Measurements from ENCODE around the gene CYP46A1. TPM values are rescaled to one million over a fixed set of nuclear protein-coding genes. Genes with fewer than 3 reads are reported as not detected.

The CYP46A1 gene
- total and polyA plus RNA-seq, 7 experiments from 2014 or later: 0.02 to 0.34 (median 0.23) TPM; not detected in 1

- H3K27me3 ChIP-seq (ENCODE audit: control insufficient read depth in 2 of 2, insufficient read depth in 2 of 2, low read length in 2 of 2): no peaks in the 10 kb centered on the region
- peaks cover 0 to 15% (median 9%) of the 10 kb centered on the region in 5 donors for H3K27me3 Mint-ChIP-seq
These were observed 37.1 kb downstream of the CYP46A1 start for GRCh38 chr14:99720941-99721791.

GRCh38 chr14:99721792-99722516, 37.9 kb downstream of the CYP46A1 start:
- H3K9me3 Mint-ChIP-seq: no peaks in the 10 kb centered on the region
- no peaks in the 10 kb centered on the region for H3K4me1 ChIP-seq (ENCODE audit: control insufficient read depth in 2 of 2, insufficient read depth in 2 of 2, low read length in 2 of 2)
- H3K36me3 Mint-ChIP-seq: no peaks in the 10 kb centered on the region
- peaks cover 0 to 16% (median 12%) of the 10 kb centered on the region in 5 donors for H3K27me3 Mint-ChIP-seq
- ATAC-seq: no peak
- POLR2A ChIA-PET: no interaction called here
- H3K36me3 ChIP-seq (ENCODE audit: control insufficient read depth in 2 of 3, insufficient read depth in 3 of 3, low read length in 3 of 3): no peaks in the 10 kb centered on the region
- H3K9me3 ChIP-seq (ENCODE audit: control insufficient read depth in 2 of 3, low read length in 3 of 3): no peaks in the 10 kb centered on the region
- H3K27ac ChIP-seq (ENCODE audit: low read depth, low read length): no peak overlapping the region
- H3K27me3 ChIP-seq (ENCODE audit: control insufficient read depth in 2 of 2, insufficient read depth in 2 of 2, low read length in 2 of 2): no peaks in the 10 kb centered on the region
- H3K4me1 Mint-ChIP-seq: peaks cover 0 to 3% (median 0%) of the 10 kb centered on the region in 7 donors
- H3K27ac Mint-ChIP-seq: no peak overlapping the region
- DNase-seq: peak in 1 of 9 donors; percentile 4
- CTCF ChIA-PET: no interaction called here
- H3K4me3 Mint-ChIP-seq: no peak overlapping the region
- intact Hi-C loops (cut with micrococcal nuclease): no loop called here
- H3K4me3 ChIP-seq (ENCODE audit: low read length): no peak overlapping the region

More at GRCh38 chr14:99720941-99721791, 37.1 kb downstream of the CYP46A1 start:
- ChIA-PET POLR2A (no interaction called here), CTCF (no interaction called here)
- H3K4me3 ChIP-seq (ENCODE audit: low read length): no peak overlapping the region
- no peak overlapping the region for H3K27ac Mint-ChIP-seq
- H3K27ac ChIP-seq (ENCODE audit: low read depth, low read length): no peak overlapping the region
- H3K9me3 Mint-ChIP-seq: peaks cover 0 to 2% (median 0%) of the 10 kb centered on the region in 11 donors
- no peaks in the 10 kb centered on the region for H3K9me3 ChIP-seq (ENCODE audit: control insufficient read depth in 2 of 3, low read length in 3 of 3)
- intact Hi-C loops (cut with micrococcal nuclease): no loop called here
- H3K4me1 ChIP-seq (ENCODE audit: control insufficient read depth in 2 of 2, insufficient read depth in 2 of 2, low read length in 2 of 2): no peaks in the 10 kb centered on the region
- H3K4me3 Mint-ChIP-seq: no peak overlapping the region
- no peaks in the 10 kb centered on the region for H3K36me3 ChIP-seq (ENCODE audit: control insufficient read depth in 2 of 3, insufficient read depth in 3 of 3, low read length in 3 of 3)
- peak in 1 of 9 donors; percentile 3 for DNase-seq
- H3K36me3 Mint-ChIP-seq: no peaks in the 10 kb centered on the region
- no peak for ATAC-seq
- H3K4me1 Mint-ChIP-seq: no peaks in the 10 kb centered on the region

- Mint-ChIP-seq H3K4me3 (no peak overlapping the region), H3K27ac (no peak overlapping the region), H3K27me3 (peaks cover 0 to 18% (median 14%) of the 10 kb centered on the region in 5 donors)
These were observed 38.6 kb downstream of the CYP46A1 start for GRCh38 chr14:99722741-99723140.

GRCh38 chr14:99724196-99724891, 40.2 kb downstream of the CYP46A1 start:
- Mint-ChIP-seq H3K4me3 (no peak overlapping the region), H3K36me3 (no peaks in the 10 kb centered on the region), H3K9me3 (no peaks in the 10 kb centered on the region), H3K27ac (no peak overlapping the region), H3K4me1 (peaks cover 0 to 6% (median 0%) of the 10 kb centered on the region in 7 donors), H3K27me3 (peaks cover 2 to 29% (median 14%) of the 10 kb centered on the region in 5 donors)
- H3K4me3 ChIP-seq (ENCODE audit: low read length): no peak overlapping the region
- CTCF ChIA-PET: no interaction called here
- ATAC-seq (no peak), DNase-seq (peak in 1 of 9 donors; percentile 17)
- no peak overlapping the region for H3K27ac ChIP-seq (ENCODE audit: low read depth, low read length)
- no peaks in the 10 kb centered on the region for H3K36me3 ChIP-seq (ENCODE audit: control insufficient read depth in 2 of 3, insufficient read depth in 3 of 3, low read length in 3 of 3)
- intact Hi-C loops (cut with micrococcal nuclease): no loop called here
- no peaks in the 10 kb centered on the region for H3K27me3 ChIP-seq (ENCODE audit: control insufficient read depth in 2 of 2, insufficient read depth in 2 of 2, low read length in 2 of 2)
- no peaks in the 10 kb centered on the region for H3K9me3 ChIP-seq (ENCODE audit: control insufficient read depth in 2 of 3, low read length in 3 of 3)
- H3K4me1 ChIP-seq (ENCODE audit: control insufficient read depth in 2 of 2, insufficient read depth in 2 of 2, low read length in 2 of 2): no peaks in the 10 kb centered on the region
- POLR2A ChIA-PET: no interaction called here

More at GRCh38 chr14:99722741-99723140, 38.6 kb downstream of the CYP46A1 start:
- Histone ChIP-seq H3K9me3 (ENCODE audit: control insufficient read depth in 2 of 3, low read length in 3 of 3) (no peaks in the 10 kb centered on the region), H3K4me1 (ENCODE audit: control insufficient read depth in 2 of 2, insufficient read depth in 2 of 2, low read length in 2 of 2) (no peaks in the 10 kb centered on the region), H3K27me3 (ENCODE audit: control insufficient read depth in 2 of 2, insufficient read depth in 2 of 2, low read length in 2 of 2) (no peaks in the 10 kb centered on the region), H3K36me3 (ENCODE audit: control insufficient read depth in 2 of 3, insufficient read depth in 3 of 3, low read length in 3 of 3) (no peaks in the 10 kb centered on the region), H3K27ac (ENCODE audit: low read depth, low read length) (no peak overlapping the region), H3K4me3 (ENCODE audit: low read length) (no peak overlapping the region)
- ChIA-PET POLR2A (no interaction called here), CTCF (no interaction called here)
- Mint-ChIP-seq H3K9me3 (no peaks in the 10 kb centered on the region), H3K36me3 (no peaks in the 10 kb centered on the region), H3K4me1 (peaks cover 0 to 6% (median 0%) of the 10 kb centered on the region in 7 donors)
- ATAC-seq (no peak), DNase-seq (peak in 1 of 9 donors; percentile 3)
- intact Hi-C loops (cut with micrococcal nuclease): no loop called here

- ChIA-PET POLR2A (no interaction called here), CTCF (no interaction called here)
- Histone ChIP-seq H3K27me3 (ENCODE audit: control insufficient read depth in 2 of 2, insufficient read depth in 2 of 2, low read length in 2 of 2) (no peaks in the 10 kb centered on the region), H3K9me3 (ENCODE audit: control insufficient read depth in 2 of 3, low read length in 3 of 3) (no peaks in the 10 kb centered on the region), H3K4me3 (ENCODE audit: low read length) (no peak overlapping the region), H3K36me3 (ENCODE audit: control insufficient read depth in 2 of 3, insufficient read depth in 3 of 3, low read length in 3 of 3) (no peaks in the 10 kb centered on the region), H3K4me1 (ENCODE audit: control insufficient read depth in 2 of 2, insufficient read depth in 2 of 2, low read length in 2 of 2) (no peaks in the 10 kb centered on the region), H3K27ac (ENCODE audit: low read depth, low read length) (no peak overlapping the region)
- H3K4me3 Mint-ChIP-seq: no peak overlapping the region
- H3K9me3 Mint-ChIP-seq: no peaks in the 10 kb centered on the region
- H3K4me1 Mint-ChIP-seq: peaks cover 0 to 6% (median 0%) of the 10 kb centered on the region in 7 donors
- peak in 1 of 9 donors; percentile 14 for DNase-seq
- intact Hi-C loops (cut with micrococcal nuclease): no loop called here
- no peak overlapping the region for H3K27ac Mint-ChIP-seq
- H3K27me3 Mint-ChIP-seq: peaks cover 2 to 34% (median 14%) of the 10 kb centered on the region in 5 donors
- ATAC-seq: no peak
- no peaks in the 10 kb centered on the region for H3K36me3 Mint-ChIP-seq
These were observed 41.1 kb downstream of the CYP46A1 start for GRCh38 chr14:99724939-99725773.

Measured in naive thymus-derived CD4-positive, alpha-beta T cell (primary cell).